Measurements from ENCODE around the gene SLC7A6. TPM values are rescaled to one million over a fixed set of nuclear protein-coding genes. Genes with fewer than 3 reads are reported as not detected.

Gene SLC7A6
- total RNA-seq, 1 donor = 15.2 TPM

DNA sequence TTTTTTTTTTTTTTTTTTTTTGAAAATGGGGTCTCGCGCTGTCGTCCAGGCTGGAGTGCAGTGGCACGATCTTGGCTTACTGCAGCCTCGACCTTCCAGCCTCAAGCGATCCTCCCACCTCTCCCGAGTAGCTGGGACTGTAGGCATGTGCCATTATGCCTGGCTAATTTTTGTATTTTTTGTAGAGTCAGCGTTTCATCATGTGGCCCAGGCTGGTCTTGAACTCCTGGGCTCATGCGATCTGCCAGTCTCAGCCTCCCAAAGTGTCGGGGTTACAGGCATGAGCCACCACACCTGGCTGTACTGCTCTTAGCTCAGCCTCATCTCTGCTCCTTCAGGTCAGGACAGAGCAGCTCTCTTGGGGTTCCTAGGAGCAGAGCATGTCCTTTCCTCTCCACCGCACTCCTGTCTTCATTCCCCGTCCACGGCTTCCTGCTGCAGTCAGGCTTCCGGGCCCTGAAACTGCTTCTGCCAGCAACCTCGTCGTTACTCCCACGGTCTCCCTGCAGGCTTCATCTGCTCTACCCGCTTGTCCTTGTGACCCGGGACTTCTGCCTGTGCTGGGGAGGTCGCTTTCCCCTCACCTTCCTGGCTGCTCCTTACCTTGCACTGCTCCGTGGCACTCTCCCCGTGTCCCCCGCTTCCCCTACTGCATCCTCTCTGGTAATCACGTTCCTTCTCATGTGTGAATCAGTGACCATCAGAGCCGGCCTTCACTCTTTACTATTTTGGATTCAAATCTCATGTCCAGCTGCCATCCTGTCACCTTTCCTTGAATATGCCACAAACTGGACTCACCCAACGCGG is 84.5 kb downstream of the SLC7A6 start:
- DNase-seq (ENCODE audit: low read depth) = no peak
- no peak overlapping the region for H3K4me3 ChIP-seq (ENCODE audit: low read depth, low read length)
- TF ChIP-seq, protein P1, sequence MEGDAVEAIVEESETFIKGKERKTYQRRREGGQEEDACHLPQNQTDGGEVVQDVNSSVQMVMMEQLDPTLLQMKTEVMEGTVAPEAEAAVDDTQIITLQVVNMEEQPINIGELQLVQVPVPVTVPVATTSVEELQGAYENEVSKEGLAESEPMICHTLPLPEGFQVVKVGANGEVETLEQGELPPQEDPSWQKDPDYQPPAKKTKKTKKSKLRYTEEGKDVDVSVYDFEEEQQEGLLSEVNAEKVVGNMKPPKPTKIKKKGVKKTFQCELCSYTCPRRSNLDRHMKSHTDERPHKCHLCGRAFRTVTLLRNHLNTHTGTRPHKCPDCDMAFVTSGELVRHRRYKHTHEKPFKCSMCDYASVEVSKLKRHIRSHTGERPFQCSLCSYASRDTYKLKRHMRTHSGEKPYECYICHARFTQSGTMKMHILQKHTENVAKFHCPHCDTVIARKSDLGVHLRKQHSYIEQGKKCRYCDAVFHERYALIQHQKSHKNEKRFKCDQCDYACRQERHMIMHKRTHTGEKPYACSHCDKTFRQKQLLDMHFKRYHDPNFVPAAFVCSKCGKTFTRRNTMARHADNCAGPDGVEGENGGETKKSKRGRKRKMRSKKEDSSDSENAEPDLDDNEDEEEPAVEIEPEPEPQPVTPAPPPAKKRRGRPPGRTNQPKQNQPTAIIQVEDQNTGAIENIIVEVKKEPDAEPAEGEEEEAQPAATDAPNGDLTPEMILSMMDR (IDR thresholded peaks at IDR 0.05; ENCODE audit: insufficient read depth, low read length) = no peak

DNA sequence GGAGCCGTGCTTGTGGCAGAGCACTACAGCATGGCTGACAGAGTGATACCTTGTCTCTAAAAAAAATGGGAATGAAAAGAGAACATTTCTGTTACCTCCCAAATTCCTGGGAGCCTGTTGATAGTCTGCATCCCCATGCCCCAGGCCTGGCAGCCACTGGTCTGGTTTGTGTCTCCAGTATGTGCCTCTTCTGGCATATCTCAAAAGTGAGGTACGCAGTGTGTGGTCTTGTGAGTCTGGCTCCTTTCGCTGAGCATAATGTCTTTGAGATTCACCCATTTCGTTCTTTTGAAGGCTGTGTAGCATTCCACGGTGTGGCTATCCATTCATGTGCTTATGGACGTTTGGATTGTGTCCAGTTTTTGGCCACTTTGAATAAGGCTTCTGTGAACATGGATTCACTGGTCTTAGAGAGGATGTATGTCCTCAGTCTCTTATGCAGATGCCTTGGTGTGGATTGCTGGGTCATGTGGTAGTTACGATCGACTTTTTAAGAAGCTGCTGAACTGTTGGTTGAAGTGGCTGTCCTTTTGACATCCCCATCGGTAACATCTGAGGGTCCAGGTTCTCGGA is 85.6 kb downstream of the SLC7A6 start:
- TF ChIP-seq, protein P1 (IDR thresholded peaks at IDR 0.05; ENCODE audit: insufficient read depth, low read length) = no peak
- no peak for DNase-seq (ENCODE audit: low read depth)
- H3K4me3 ChIP-seq (ENCODE audit: low read depth, low read length) = no peak overlapping the region

- DNase-seq (ENCODE audit: low read depth) = no peak
- H3K4me3 ChIP-seq (ENCODE audit: low read depth, low read length) = no peak overlapping the region
- TF ChIP-seq, protein P1 (IDR thresholded peaks at IDR 0.05; ENCODE audit: insufficient read depth, low read length) = no peak
Observed at GRCh38 chr16:68350813-68351350, 86.6 kb downstream of the SLC7A6 start.

Small RNA genes lying within 50 kb of the gene (small RNA-seq; reads per million reads assigned to genes)
- gene RNU4-30P = not detected
- not detected for gene RNU6-1262P

Other genes starting within 250 kb of the SLC7A6 start
- not detected in 2 replicates for gene DPEP2NB, start 248.6 kb upstream of the SLC7A6 start, total RNA-seq (ENCODE audit: low replicate concordance)
- gene DDX28, start 241.3 kb upstream of the SLC7A6 start, total RNA-seq (ENCODE audit: low replicate concordance) = 5.6 and 9.9 TPM in 2 replicates
- 12.9 and 14.6 TPM in 2 replicates for gene DUS2, start 241.2 kb upstream of the SLC7A6 start, total RNA-seq (ENCODE audit: low replicate concordance)
- 17.7 and 36.3 TPM in 2 replicates for gene NFATC3, start 179.2 kb upstream of the SLC7A6 start, total RNA-seq (ENCODE audit: low replicate concordance)
- 0.18 TPM in 1 of 2 replicates, not detected in the other for gene ESRP2, start 28.4 kb upstream of the SLC7A6 start, total RNA-seq (ENCODE audit: low replicate concordance)
- gene PLA2G15, start 19.2 kb upstream of the SLC7A6 start, total RNA-seq (ENCODE audit: low replicate concordance) = 21.7 and 21.8 TPM in 2 replicates
- gene SLC7A6OS, start 46.4 kb downstream of the SLC7A6 start, total RNA-seq (ENCODE audit: low replicate concordance) = 11.5 and 12.1 TPM in 2 replicates
- 36.9 and 42.1 TPM in 2 replicates for gene PRMT7, start 46.5 kb downstream of the SLC7A6 start, total RNA-seq (ENCODE audit: low replicate concordance)
- gene SMPD3, start 184.0 kb downstream of the SLC7A6 start, total RNA-seq (ENCODE audit: low replicate concordance) = not detected in 2 replicates

All from fibroblast of the aortic adventitia (primary cell).